ENCODE results near the gene ANKIB1. TPM values are rescaled to one million over a fixed set of nuclear protein-coding genes. Genes with fewer than 3 reads are reported as not detected.
A peak's percentile ranks its signal among the peaks of the same experiment; 100 is the strongest.

ANKIB1 gene
- total RNA-seq, 2 experiments from 2014 or later: 60.0 to 66.9 TPM

DNA sequence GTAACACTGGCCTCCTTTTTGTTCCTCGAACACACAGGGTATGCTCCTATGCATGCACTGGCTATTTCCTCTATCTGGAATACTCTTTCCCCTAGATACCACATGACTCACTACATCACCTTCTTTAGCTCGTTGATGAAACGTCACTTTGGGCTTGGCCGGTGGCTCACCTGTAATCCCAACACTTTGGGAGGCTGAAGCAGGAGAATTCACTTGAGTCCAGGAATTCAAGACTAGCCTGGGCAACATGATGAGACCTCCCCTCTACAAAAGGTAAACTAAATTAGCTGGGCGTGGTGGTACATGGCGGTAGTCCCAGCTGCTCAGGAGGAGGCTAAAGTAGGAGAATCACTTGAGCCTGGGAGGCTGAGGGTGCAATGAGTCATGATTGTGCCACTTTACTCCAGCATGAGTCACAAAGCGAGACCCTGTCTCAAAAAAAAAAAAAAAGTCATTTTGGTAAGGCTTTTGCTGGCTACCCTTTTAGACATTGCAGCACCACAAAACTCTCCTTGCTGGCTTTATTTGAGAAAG lies 14.5 kb downstream of the ANKIB1 start:
- peaks cover 23% of the 10 kb centered on the region for H3K4me1 Mint-ChIP-seq (ENCODE audit: low read depth)
- DNase-seq (peak in 1 of 14 experiments; percentile 9), ATAC-seq (ENCODE audit: poor library complexity) (no peak)
- intact Hi-C loops (cut with DNase I, micrococcal nuclease): no loop called here
- H3K4me1 ChIP-seq (ENCODE audit: insufficient read depth, low read length): no peaks in the 10 kb centered on the region
- TF ChIP-seq, protein P1, sequence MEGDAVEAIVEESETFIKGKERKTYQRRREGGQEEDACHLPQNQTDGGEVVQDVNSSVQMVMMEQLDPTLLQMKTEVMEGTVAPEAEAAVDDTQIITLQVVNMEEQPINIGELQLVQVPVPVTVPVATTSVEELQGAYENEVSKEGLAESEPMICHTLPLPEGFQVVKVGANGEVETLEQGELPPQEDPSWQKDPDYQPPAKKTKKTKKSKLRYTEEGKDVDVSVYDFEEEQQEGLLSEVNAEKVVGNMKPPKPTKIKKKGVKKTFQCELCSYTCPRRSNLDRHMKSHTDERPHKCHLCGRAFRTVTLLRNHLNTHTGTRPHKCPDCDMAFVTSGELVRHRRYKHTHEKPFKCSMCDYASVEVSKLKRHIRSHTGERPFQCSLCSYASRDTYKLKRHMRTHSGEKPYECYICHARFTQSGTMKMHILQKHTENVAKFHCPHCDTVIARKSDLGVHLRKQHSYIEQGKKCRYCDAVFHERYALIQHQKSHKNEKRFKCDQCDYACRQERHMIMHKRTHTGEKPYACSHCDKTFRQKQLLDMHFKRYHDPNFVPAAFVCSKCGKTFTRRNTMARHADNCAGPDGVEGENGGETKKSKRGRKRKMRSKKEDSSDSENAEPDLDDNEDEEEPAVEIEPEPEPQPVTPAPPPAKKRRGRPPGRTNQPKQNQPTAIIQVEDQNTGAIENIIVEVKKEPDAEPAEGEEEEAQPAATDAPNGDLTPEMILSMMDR (IDR thresholded peaks at IDR 0.05): no peak
- ChIA-PET POLR2A (no interaction called here), CTCF (no interaction called here)
- H3K27ac ChIP-seq (ENCODE audit: low read depth in 1 of 2, low read length in 2 of 2): no peak overlapping the region
- H3K4me3 Mint-ChIP-seq: no peak overlapping the region
- H3K27me3 ChIP-seq (ENCODE audit: control insufficient read depth in 1 of 2, insufficient read depth in 2 of 2, low read length in 2 of 2): no peaks in the 10 kb centered on the region
- H3K9me3 ChIP-seq (ENCODE audit: control insufficient read depth in 1 of 2, insufficient read depth in 1 of 2, low read length in 2 of 2): no peaks in the 10 kb centered on the region
- no peak overlapping the region for H3K4me3 ChIP-seq (ENCODE audit: low read length)
- peaks cover 33% of the 10 kb centered on the region for H3K36me3 Mint-ChIP-seq (ENCODE audit: low read depth)
- H3K36me3 ChIP-seq (ENCODE audit: insufficient read depth, low read length): peaks cover 3% of the 10 kb centered on the region
- H3K27me3 Mint-ChIP-seq: no peaks in the 10 kb centered on the region
- no peaks in the 10 kb centered on the region for H3K9me3 Mint-ChIP-seq
- no peak overlapping the region for H3K27ac Mint-ChIP-seq

DNA sequence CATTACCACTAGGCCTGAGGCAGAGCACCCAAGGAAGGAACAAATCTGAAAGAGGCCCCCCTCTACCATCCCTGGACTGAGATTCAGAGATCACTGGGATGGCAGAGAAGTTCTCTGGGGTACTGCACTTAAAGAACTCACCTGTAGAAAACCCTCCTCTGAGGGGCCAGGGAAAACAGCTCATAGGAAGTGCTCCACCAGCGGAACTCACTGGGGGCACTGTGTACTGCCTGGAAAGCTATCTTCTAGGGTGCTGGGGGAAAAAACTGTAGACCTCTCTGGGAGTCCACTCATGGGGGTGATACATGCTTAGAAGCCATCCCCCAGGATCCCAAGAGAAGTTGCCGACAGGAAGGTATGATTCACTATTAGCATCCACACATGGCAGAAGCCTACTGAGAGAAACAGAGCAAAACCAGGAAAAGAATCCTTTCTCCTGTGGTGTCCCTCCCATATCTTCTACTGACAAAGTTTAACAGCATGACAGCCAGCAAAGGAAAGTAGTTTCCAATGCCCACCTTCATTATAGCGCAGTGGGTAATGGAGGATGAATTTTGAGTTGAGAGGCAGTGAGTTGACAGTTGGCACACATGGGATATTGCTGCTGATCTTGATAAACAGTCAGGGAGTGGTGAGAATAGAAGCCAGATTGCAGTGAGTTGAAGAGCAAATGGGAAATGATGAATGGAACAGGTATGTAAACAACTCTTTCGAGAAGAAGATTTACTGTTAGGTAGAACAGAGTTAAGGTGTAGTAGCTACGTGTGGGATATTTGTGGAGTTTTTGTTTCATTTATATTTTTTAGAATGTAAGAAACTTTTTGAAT lies 20.9 kb downstream of the ANKIB1 start:
- no peaks in the 10 kb centered on the region for H3K9me3 ChIP-seq (ENCODE audit: control insufficient read depth in 1 of 2, insufficient read depth in 1 of 2, low read length in 2 of 2)
- Mint-ChIP-seq H3K4me3 (no peak overlapping the region), H3K27ac (no peak overlapping the region), H3K4me1 (ENCODE audit: low read depth) (no peaks in the 10 kb centered on the region), H3K9me3 (no peaks in the 10 kb centered on the region), H3K27me3 (no peaks in the 10 kb centered on the region), H3K36me3 (ENCODE audit: low read depth) (peaks cover 8% of the 10 kb centered on the region)
- H3K27ac ChIP-seq (ENCODE audit: low read depth in 1 of 2, low read length in 2 of 2): no peak overlapping the region
- H3K4me1 ChIP-seq (ENCODE audit: insufficient read depth, low read length): no peaks in the 10 kb centered on the region
- no peak overlapping the region for H3K4me3 ChIP-seq (ENCODE audit: low read length)
- ChIA-PET POLR2A (no interaction called here), CTCF (no interaction called here)
- ATAC-seq (ENCODE audit: poor library complexity): no peak
- DNase-seq: no peak
- TF ChIP-seq, protein P1 (IDR thresholded peaks at IDR 0.05): no peak
- H3K36me3 ChIP-seq (ENCODE audit: insufficient read depth, low read length): no peaks in the 10 kb centered on the region
- intact Hi-C loops (cut with DNase I, micrococcal nuclease): no loop called here
- no peaks in the 10 kb centered on the region for H3K27me3 ChIP-seq (ENCODE audit: control insufficient read depth in 1 of 2, insufficient read depth in 2 of 2, low read length in 2 of 2)

DNA sequence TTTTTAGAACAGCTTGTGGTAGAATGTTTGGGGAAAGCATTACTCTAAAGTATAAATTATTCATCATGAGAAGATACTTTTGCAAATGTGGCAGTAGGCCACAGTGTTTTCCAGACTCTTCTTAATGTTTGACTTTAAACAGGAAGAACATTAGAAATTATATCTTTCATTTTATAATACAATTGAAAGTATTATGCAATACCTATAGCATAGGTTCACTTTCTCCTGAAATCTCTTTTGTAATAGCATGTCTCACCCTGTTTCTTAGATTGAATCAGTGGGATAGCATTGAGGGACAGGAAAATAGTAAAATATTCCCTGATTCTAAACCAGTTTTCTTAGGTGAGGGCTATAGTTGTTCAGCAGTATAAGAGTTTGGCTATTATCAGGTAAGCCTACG lies 23.1 kb downstream of the ANKIB1 start:
- Histone ChIP-seq H3K27me3 (ENCODE audit: control insufficient read depth in 1 of 2, insufficient read depth in 2 of 2, low read length in 2 of 2) (no peaks in the 10 kb centered on the region), H3K36me3 (ENCODE audit: insufficient read depth, low read length) (no peaks in the 10 kb centered on the region), H3K9me3 (ENCODE audit: control insufficient read depth in 1 of 2, insufficient read depth in 1 of 2, low read length in 2 of 2) (no peaks in the 10 kb centered on the region), H3K4me3 (ENCODE audit: low read length) (no peak overlapping the region), H3K4me1 (ENCODE audit: insufficient read depth, low read length) (no peaks in the 10 kb centered on the region), H3K27ac (ENCODE audit: low read depth in 1 of 2, low read length in 2 of 2) (no peak overlapping the region)
- intact Hi-C loops (cut with DNase I, micrococcal nuclease): no loop called here
- ATAC-seq (ENCODE audit: poor library complexity): no peak
- ChIA-PET CTCF (no interaction called here), POLR2A (no interaction called here)
- Mint-ChIP-seq H3K9me3 (no peaks in the 10 kb centered on the region), H3K4me1 (ENCODE audit: low read depth) (peaks cover 12% of the 10 kb centered on the region), H3K4me3 (no peak overlapping the region), H3K36me3 (ENCODE audit: low read depth) (peaks cover 5% of the 10 kb centered on the region), H3K27ac (no peak overlapping the region), H3K27me3 (no peaks in the 10 kb centered on the region)
- DNase-seq: no peak
- TF ChIP-seq, protein P1 (IDR thresholded peaks at IDR 0.05): no peak

Data from CD4-positive, alpha-beta T cell (primary cell).